Pancreas (tissue), 10 donors: Measurements from ENCODE around the gene PLVAP. TPM values are rescaled to one million over a fixed set of nuclear protein-coding genes. Genes with fewer than 3 reads are reported as not detected.

ENCODE experiments used
- ATAC-seq, 4 donors: fragments of 200-7000 bp; cut with Tn5 transposase; one replicate each; pipeline versions ENCODE4 v1.8.0 to v1.9.1; 2020; ENCODE audit warnings: mild to moderate bottlenecking in 4 of 4, moderate library complexity in 4 of 4
- DNase-seq, 6 donors: peaks; one replicate each; pipeline ENCODE4 v3.0.0-alpha.2; 2020
- FAIRE-seq: peaks from 2 replicates; lab custom pipeline; 2012; peaks lifted over from hg19 to GRCh38; lab: Jason Lieb, UNC
- H3K27ac ChIP-seq, 4 donors: fragments of 200-600 bp; sonication (generic); 1 replicate in 3 of 4; 2 replicates in 1 of 4; pipeline versions ENCODE4 v1.5.0 to v1.8.0; 2020
- H3K27me3 ChIP-seq, 4 donors: fragments of 200-600 bp; one replicate each; pipeline ENCODE4 v1.8.0; 2021
- H3K36me3 ChIP-seq, 3 donors: fragments of 200-600 bp; sonication (generic) in 1 of 3; one replicate each; pipeline versions ENCODE4 v1.5.0 to v1.8.0; 2020 to 2021
- H3K4me1 ChIP-seq, 3 donors: fragments of 200-600 bp; one replicate each; pipeline ENCODE4 v1.8.0; 2021
- H3K4me3 ChIP-seq, 4 donors: fragments of 200-600 bp; sonication (generic) in 2 of 4; one replicate each; pipeline versions ENCODE4 v1.5.0 to v1.8.0; 2020 to 2021
- H3K9me3 ChIP-seq, 4 donors: fragments of 200-600 bp; one replicate each; pipeline ENCODE4 v1.8.0; 2021
- WGBS, 2 donors: extraction: QIAGEN DNeasy Blood & Tissue Kit; methylation state at CpG; one replicate each; pipeline ENCODE4 v1.1.7; 2013; 5-methylcytosine and 5-hydroxymethylcytosine counted together
- intact Hi-C, 3 donors: fragments of 100-400 bp; cut with DNase I; formaldehyde crosslinking; loops; one replicate each; pipeline versions ENCODE4 v1.11.1 to v1.14.2; 2022
- polyA plus RNA-seq, 2 donors: library from polyadenylated mRNA; stranded (reverse); fragments of 200-250 nt; gene quantifications; one replicate each; pipeline ENCODE4 v1.2.3, GENCODE V29; 2013
- total RNA-seq, 6 donors: library from RNA; stranded (reverse); fragmentation: NEBNext Ultra II Directional in 4 of 6; extraction: Animal tissue kit (Norgen Biotek cat#: 25700) in 4 of 6; gene quantifications; one replicate each; pipeline versions ENCODE4 v1.2.1 to v1.2.4, GENCODE V29; 2021 to 2023
- TF ChIP-seq, protein P1 (sequence below), 4 donors: fragments of 200-600 bp; sonication (generic) in 3 of 4; IDR thresholded peaks; one replicate each; pipeline versions ENCODE4 v1.5.0 to v1.8.0; 2021; ENCODE audit warnings: antibody characterized with exemption in 4 of 4
- donor health status: healthy with polysubstance abuse.
- donor health status: DM: no; HTN: no; CAD: no; lungs with moderate emphysema.
- donor health status: DM: no; HTN: no; CAD: no.
- donor health status: control.
- donor health status: control.
- donor health status: Bipolar disorder and iron deficiency.
- donor health status: DM: yes; HTN: yes; CAD: no.
- donor health status: DM: no; HTN: no; CAD: no.
- donor health status: DM: no; HTN: no; CAD: no.
- donor health status: DM: yes; HTN: yes; CAD: no.

PLVAP gene
- total and polyA plus RNA-seq, 8 donors = 32.0 to 87.6 (median 69.1) TPM

DNA sequence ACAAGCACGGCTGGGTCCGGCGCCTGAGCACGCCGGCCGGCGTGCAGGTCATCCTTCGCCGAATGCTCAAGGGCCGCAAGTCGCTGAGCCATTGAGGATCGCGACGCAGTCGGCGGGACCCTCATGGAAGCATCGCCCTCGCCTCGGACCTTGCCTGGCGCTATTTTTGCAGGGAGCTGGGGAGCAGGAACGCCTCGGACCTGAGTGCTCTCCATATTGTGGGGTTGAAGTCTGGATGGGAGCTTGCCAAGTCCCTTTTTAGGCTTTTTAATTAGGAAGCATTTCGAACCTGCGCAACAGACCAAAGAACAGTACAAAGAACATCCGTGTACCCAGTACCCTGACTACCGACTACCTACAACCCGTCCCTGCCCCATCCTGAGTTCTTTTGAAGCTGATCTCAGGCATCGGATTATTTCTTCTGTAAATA lies 70.8 kb downstream of the PLVAP start:
- 4 to 6% methylated on average over 28 of the region's 28 CpGs for WGBS, 2 donors
- intact Hi-C loops = no loop called here
- FAIRE-seq = no peak
- ATAC-seq = no peak
- Histone ChIP-seq H3K4me1 (peaks cover 5 to 34% (median 17%) of the 10 kb centered on the region in 3 donors), H3K9me3 (no peaks in the 10 kb centered on the region), H3K36me3 (no peaks in the 10 kb centered on the region), H3K27me3 (no peaks in the 10 kb centered on the region), H3K4me3 (peak overlapping the region; percentile 49 to 86 (median 71)), H3K27ac (peak overlapping the region; percentile 79 to 90 (median 88))
- TF ChIP-seq, protein P1, sequence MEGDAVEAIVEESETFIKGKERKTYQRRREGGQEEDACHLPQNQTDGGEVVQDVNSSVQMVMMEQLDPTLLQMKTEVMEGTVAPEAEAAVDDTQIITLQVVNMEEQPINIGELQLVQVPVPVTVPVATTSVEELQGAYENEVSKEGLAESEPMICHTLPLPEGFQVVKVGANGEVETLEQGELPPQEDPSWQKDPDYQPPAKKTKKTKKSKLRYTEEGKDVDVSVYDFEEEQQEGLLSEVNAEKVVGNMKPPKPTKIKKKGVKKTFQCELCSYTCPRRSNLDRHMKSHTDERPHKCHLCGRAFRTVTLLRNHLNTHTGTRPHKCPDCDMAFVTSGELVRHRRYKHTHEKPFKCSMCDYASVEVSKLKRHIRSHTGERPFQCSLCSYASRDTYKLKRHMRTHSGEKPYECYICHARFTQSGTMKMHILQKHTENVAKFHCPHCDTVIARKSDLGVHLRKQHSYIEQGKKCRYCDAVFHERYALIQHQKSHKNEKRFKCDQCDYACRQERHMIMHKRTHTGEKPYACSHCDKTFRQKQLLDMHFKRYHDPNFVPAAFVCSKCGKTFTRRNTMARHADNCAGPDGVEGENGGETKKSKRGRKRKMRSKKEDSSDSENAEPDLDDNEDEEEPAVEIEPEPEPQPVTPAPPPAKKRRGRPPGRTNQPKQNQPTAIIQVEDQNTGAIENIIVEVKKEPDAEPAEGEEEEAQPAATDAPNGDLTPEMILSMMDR (IDR thresholded peaks at IDR 0.05) = no peak
- no peak for DNase-seq

DNA sequence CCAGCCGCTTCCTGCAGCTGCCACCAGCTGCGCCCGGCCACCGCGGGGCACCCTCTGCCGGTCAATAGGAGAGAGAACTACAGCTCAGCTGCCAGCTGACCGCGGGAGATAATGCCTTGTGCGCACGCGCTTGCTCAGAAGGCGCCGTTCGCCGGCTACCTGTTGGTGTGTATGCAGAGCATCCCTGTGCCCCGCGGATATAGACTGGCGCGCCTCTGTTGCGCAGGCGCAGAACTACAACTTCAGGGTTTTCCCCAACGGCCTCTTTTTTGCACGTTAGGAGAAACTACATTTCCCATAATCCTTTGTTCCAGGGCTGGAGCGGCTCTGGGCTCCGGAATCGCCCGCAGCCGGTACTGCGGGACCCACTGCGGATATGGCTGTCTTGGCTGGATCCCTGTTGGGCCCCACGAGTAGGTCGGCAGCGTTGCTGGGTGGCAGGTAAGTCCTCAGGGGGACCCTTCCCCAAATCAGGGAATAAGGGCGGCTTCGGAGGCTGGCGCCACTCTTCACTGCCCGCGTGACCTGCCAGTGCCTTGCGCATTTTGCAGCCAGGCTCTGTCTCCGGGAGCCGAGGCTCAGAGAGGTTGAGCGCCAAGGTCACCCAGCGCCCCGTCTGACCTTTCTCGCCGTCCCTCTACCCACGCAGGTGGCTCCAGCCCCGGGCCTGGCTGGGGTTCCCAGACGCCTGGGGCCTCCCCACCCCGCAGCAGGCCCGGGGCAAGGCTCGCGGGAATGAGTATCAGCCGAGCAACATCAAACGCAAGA lies 71.4 kb downstream of the PLVAP start, which contains the start of gene MRPL34:
Gene MRPL34, plus strand, starts transcription at position 356 of the 768 bp plus-strand sequence. Its CDS starts 21 bp downstream, at position 377.
- no peaks in the 10 kb centered on the region for H3K36me3 ChIP-seq
- DNase-seq (peak; percentile 96 to 100 (median 99)), ATAC-seq (peak; percentile 73 to 83 (median 78)), FAIRE-seq (peak; percentile 84)
- 0 to 1% methylated on average over 53 to 55 of the region's 55 CpGs for WGBS, 2 donors
- H3K27me3 ChIP-seq = no peaks in the 10 kb centered on the region
- H3K9me3 ChIP-seq = no peaks in the 10 kb centered on the region
- TF ChIP-seq, protein P1 (IDR thresholded peaks at IDR 0.05) = peak; percentile 48 to 85 (median 79)
- intact Hi-C loops = no loop called here
- peaks cover 5 to 34% (median 17%) of the 10 kb centered on the region in 3 donors for H3K4me1 ChIP-seq
- H3K4me3 ChIP-seq = peak within 1 kb of the TSS; percentile 49 to 86 (median 71)
- H3K27ac ChIP-seq = peak within 1 kb of the TSS; percentile 79 to 90 (median 88)

DNA sequence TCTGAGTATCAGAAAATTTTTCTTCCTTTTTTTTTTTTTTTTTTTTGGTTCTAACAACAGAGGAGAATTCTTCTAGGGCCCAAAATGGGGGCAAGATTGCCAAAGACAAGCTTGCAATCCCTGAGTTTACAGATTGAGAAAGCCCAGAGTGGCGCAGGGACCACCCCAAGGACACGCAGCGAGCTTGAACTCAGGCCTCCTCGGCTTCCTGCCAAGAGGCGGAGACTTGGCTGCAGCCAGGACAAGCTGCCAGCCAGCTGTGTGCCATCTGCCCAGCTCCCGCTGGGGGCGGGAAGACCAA lies 72.0 kb downstream of the PLVAP start:
- intact Hi-C loops = no loop called here

DNA sequence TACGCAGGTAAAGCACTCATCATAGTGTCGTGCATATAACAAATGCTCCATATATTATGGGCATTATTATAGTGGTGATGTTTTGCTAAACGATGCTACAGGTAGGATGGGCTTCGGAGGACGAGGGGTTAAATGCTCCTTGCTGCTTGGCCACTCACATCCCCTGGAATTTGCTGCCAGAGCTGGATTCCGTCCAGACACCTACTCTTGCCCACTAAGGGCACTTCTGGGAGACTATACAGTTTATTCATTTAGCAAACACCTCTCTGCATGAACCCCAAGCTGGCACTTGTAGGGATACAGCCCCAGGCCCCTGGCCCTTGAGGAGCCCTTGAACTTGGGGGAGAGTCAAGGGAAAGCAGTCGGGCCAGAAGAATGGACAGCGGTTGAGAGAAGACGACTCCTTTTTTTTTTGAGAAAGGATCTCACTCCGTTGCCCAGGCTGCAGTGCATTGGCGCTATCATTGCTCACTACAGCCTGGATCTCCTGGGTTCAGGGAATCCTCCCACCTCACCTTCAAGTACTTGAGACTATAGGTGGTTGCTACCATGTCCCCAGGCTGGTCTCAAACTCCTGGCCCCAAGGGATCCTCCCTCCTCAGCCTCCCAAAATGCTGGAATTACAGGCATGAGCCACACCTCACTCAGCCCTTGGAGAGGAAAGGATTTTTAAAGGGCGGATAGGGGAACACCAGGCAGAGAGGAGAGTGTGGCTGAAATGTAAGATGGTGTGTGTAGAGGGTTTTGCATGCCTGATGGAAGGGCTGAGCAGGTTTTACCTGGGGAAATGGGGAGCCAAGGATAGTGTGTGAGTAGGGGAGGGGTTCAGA lies 72.5 kb downstream of the PLVAP start:
- TF ChIP-seq, protein P1 (IDR thresholded peaks at IDR 0.05) = no peak
- intact Hi-C loops = no loop called here
- H3K9me3 ChIP-seq = no peaks in the 10 kb centered on the region
- FAIRE-seq (no peak), DNase-seq (peak in 1 of 6 donors; percentile 55), ATAC-seq (no peak)
- 57 to 59% methylated on average over 12 of the region's 12 CpGs for WGBS, 2 donors
- peak overlapping the region; percentile 33 to 90 (median 88) for H3K27ac ChIP-seq
- peak overlapping the region in 1 of 4 donors; percentile 73 for H3K4me3 ChIP-seq
- no peaks in the 10 kb centered on the region for H3K27me3 ChIP-seq
- H3K36me3 ChIP-seq = no peaks in the 10 kb centered on the region
- peaks cover 5 to 30% (median 15%) of the 10 kb centered on the region in 3 donors for H3K4me1 ChIP-seq

More for the DNA sequence above, 72.0 kb downstream of the PLVAP start:
- TF ChIP-seq, protein P1 (IDR thresholded peaks at IDR 0.05) = no peak
- H3K9me3 ChIP-seq = no peaks in the 10 kb centered on the region
- H3K4me1 ChIP-seq = peaks cover 5 to 32% (median 15%) of the 10 kb centered on the region in 3 donors
- H3K27ac ChIP-seq = peak overlapping the region; percentile 33 to 90 (median 88)
- no peak for ATAC-seq
- FAIRE-seq = no peak
- peak overlapping the region in 1 of 4 donors; percentile 73 for H3K4me3 ChIP-seq
- WGBS, 2 donors = 0 to 3% methylated on average over 7 of the region's 7 CpGs
- DNase-seq = no peak
- H3K36me3 ChIP-seq = no peaks in the 10 kb centered on the region
- H3K27me3 ChIP-seq = no peaks in the 10 kb centered on the region
